Measurements from ENCODE around the gene CAMK1D.

The CAMK1D gene

GRCh38 chr10:12780634-12781601 lies 431.6 kb downstream of the CAMK1D start:
- DNase-seq (ENCODE audit: low read depth), result no peak
- no peak overlapping the region for H3K4me3 ChIP-seq (ENCODE audit: low read depth, low read length)

GRCh38 chr10:12781976-12782375 lies 432.6 kb downstream of the CAMK1D start:
- H3K4me3 ChIP-seq (ENCODE audit: low read depth, low read length), result no peak overlapping the region
- DNase-seq (ENCODE audit: low read depth), result no peak

GRCh38 chr10:12782537-12782936 lies 433.2 kb downstream of the CAMK1D start:
- no peak overlapping the region for H3K4me3 ChIP-seq (ENCODE audit: low read depth, low read length)
- no peak for DNase-seq (ENCODE audit: low read depth)

- DNase-seq (ENCODE audit: low read depth), result no peak
- H3K4me3 ChIP-seq (ENCODE audit: low read depth, low read length), result no peak overlapping the region
Observed at GRCh38 chr10:12783293-12783692, 433.9 kb downstream of the CAMK1D start.

- H3K4me3 ChIP-seq (ENCODE audit: low read depth, low read length), result no peak overlapping the region
- no peak for DNase-seq (ENCODE audit: low read depth)
Observed at GRCh38 chr10:12784646-12785045, 435.3 kb downstream of the CAMK1D start.

- DNase-seq (ENCODE audit: low read depth), result no peak
- no peak overlapping the region for H3K4me3 ChIP-seq (ENCODE audit: low read depth, low read length)
Observed at GRCh38 chr10:12785415-12785831, 436.1 kb downstream of the CAMK1D start.

GRCh38 chr10:12787297-12787696 lies 437.9 kb downstream of the CAMK1D start:
- no peak overlapping the region for H3K4me3 ChIP-seq (ENCODE audit: low read depth, low read length)
- no peak for DNase-seq (ENCODE audit: low read depth)

- H3K4me3 ChIP-seq (ENCODE audit: low read depth, low read length), result no peak overlapping the region
- DNase-seq (ENCODE audit: low read depth), result no peak
Observed at GRCh38 chr10:12788277-12788676, 438.9 kb downstream of the CAMK1D start.

GRCh38 chr10:12790270-12790669 lies 440.9 kb downstream of the CAMK1D start:
- no peak overlapping the region for H3K4me3 ChIP-seq (ENCODE audit: low read depth, low read length)
- no peak for DNase-seq (ENCODE audit: low read depth)

GRCh38 chr10:12791728-12792127 lies 442.4 kb downstream of the CAMK1D start:
- H3K4me3 ChIP-seq (ENCODE audit: low read depth, low read length), result no peak overlapping the region
- no peak for DNase-seq (ENCODE audit: low read depth)

- no peak overlapping the region for H3K4me3 ChIP-seq (ENCODE audit: low read depth, low read length)
- DNase-seq (ENCODE audit: low read depth), result no peak
Observed at GRCh38 chr10:12792889-12793556, 443.7 kb downstream of the CAMK1D start.

GRCh38 chr10:12795315-12796110 lies 446.2 kb downstream of the CAMK1D start:
- no peak overlapping the region for H3K4me3 ChIP-seq (ENCODE audit: low read depth, low read length)
- DNase-seq (ENCODE audit: low read depth), result no peak

GRCh38 chr10:12796401-12797160 lies 447.2 kb downstream of the CAMK1D start:
- H3K4me3 ChIP-seq (ENCODE audit: low read depth, low read length), result no peak overlapping the region
- no peak for DNase-seq (ENCODE audit: low read depth)

- H3K4me3 ChIP-seq (ENCODE audit: low read depth, low read length), result no peak overlapping the region
- DNase-seq (ENCODE audit: low read depth), result no peak
Observed at GRCh38 chr10:12797471-12798262, 448.3 kb downstream of the CAMK1D start.

- no peak for DNase-seq (ENCODE audit: low read depth)
- no peak overlapping the region for H3K4me3 ChIP-seq (ENCODE audit: low read depth, low read length)
Observed at GRCh38 chr10:12799144-12799543, 449.8 kb downstream of the CAMK1D start.

GRCh38 chr10:12799714-12800113 lies 450.4 kb downstream of the CAMK1D start:
- DNase-seq (ENCODE audit: low read depth), result no peak
- no peak overlapping the region for H3K4me3 ChIP-seq (ENCODE audit: low read depth, low read length)

GRCh38 chr10:12800302-12800701 lies 451.0 kb downstream of the CAMK1D start:
- no peak for DNase-seq (ENCODE audit: low read depth)
- no peak overlapping the region for H3K4me3 ChIP-seq (ENCODE audit: low read depth, low read length)

All from skeletal muscle cell (primary cell).